Activated CD8-positive, alpha-beta memory T cell treated with anti-CD3 and anti-CD28 coated beads, Interleukin-2, amount 50 U/mL, for 1 hour (primary cell): ENCODE results near the gene KY.

Experiments used
- DNase-seq: peaks from one replicate; pipeline ENCODE4 v3.0.0-alpha.2; 2020; ENCODE audit errors: extremely low read depth

Gene KY

GRCh38 chr3:134650431-134651346, at the start of gene KY:
TSS of gene KY (minus strand) at chr3:134651022. CDS start at chr3:134650960, 62 bp downstream.
- no peak for DNase-seq

GRCh38 chr3:134699721-134700120, 48.9 kb upstream of the KY start:
- DNase-seq, result no peak

- no peak for DNase-seq
These were observed 48.4 kb upstream of the KY start for GRCh38 chr3:134699141-134699711.

- DNase-seq, result no peak
These were observed 47.2 kb upstream of the KY start for GRCh38 chr3:134697830-134698689.

GRCh38 chr3:134696155-134696554, 45.3 kb upstream of the KY start:
- no peak for DNase-seq

- DNase-seq, result no peak
These were observed 44.2 kb upstream of the KY start for GRCh38 chr3:134694946-134695543.

GRCh38 chr3:134694466-134694865, 43.6 kb upstream of the KY start:
- no peak for DNase-seq

- DNase-seq, result no peak
These were observed 43.0 kb upstream of the KY start for GRCh38 chr3:134693804-134694203.

- DNase-seq, result no peak
These were observed 42.4 kb upstream of the KY start for GRCh38 chr3:134693226-134693625.

GRCh38 chr3:134690226-134690625, 39.4 kb upstream of the KY start:
- no peak for DNase-seq

GRCh38 chr3:134687642-134688041, 36.8 kb upstream of the KY start:
- DNase-seq, result no peak

GRCh38 chr3:134685929-134686802, 35.3 kb upstream of the KY start:
- no peak for DNase-seq

- DNase-seq, result no peak
These were observed 31.5 kb upstream of the KY start for GRCh38 chr3:134682196-134682880.

- no peak for DNase-seq
These were observed 30.7 kb upstream of the KY start for GRCh38 chr3:134681522-134681900.

- no peak for DNase-seq
These were observed 30.1 kb upstream of the KY start for GRCh38 chr3:134680796-134681521.

- no peak for DNase-seq
These were observed 27.1 kb upstream of the KY start for GRCh38 chr3:134677987-134678308.

GRCh38 chr3:134677196-134677986, 26.6 kb upstream of the KY start:
- DNase-seq, result no peak

GRCh38 chr3:134675726-134676256, 25.0 kb upstream of the KY start:
- no peak for DNase-seq

- no peak for DNase-seq
These were observed 21.7 kb upstream of the KY start for GRCh38 chr3:134672571-134672970.
